Lower leg skin (tissue), 4 donors: ENCODE measurements around the gene CKS1B. TPM values are rescaled to one million over a fixed set of nuclear protein-coding genes. Genes with fewer than 3 reads are reported as not detected.

Experiments used
- DNase-seq, 2 donors: peaks; one replicate each; pipeline ENCODE4 v3.0.0-alpha.2; 2019; ENCODE audit warnings: low spot score in 2 of 2
- H3K4me3 ChIP-seq: fragments of 200-600 bp; sonication (generic); 2 replicates; pipeline ENCODE4 v1.5.1; 2017; ENCODE audit warnings: mild to moderate bottlenecking, low read depth; ENCODE audit not compliant: poor library complexity, severe bottlenecking
- POLR2A ChIP-seq, 2 donors: fragments of 450-650 bp; IDR thresholded peaks; one replicate each; pipeline ENCODE4 v1.6.1; 2016 to 2017; ENCODE audit warnings: antibody characterized with exemption in 2 of 2, mild to moderate bottlenecking in 1 of 2, moderate library complexity in 1 of 2
- WGBS, 2 donors: methylation state at CpG; one replicate each; pipeline ENCODE4 v1.1.5; 2018; 5-methylcytosine and 5-hydroxymethylcytosine counted together
- intact Hi-C: fragments of 100-400 bp; cut with DNase I; formaldehyde crosslinking; loops from one replicate; pipeline ENCODE4 v1.15.0; 2023; ENCODE audit warnings: low total_unique reads
- total RNA-seq, 4 donors: library from RNA; depleted of rRNA; stranded (reverse); fragments of >200 nt; gene quantifications; one replicate each; pipeline ENCODE4 v1.1.0, GENCODE V29; 2016
- TF ChIP-seq, protein P1 (sequence below), 3 donors: fragments of 450-650 bp; IDR thresholded peaks; one replicate each; pipeline ENCODE4 v1.5.1; 2016; ENCODE audit warnings: antibody characterized with exemption in 3 of 3, mild to moderate bottlenecking in 3 of 3, moderate library complexity in 2 of 3

CKS1B gene
- total RNA-seq, 4 donors from 2014 or later = 40.0 to 58.7 (median 45.3) TPM

DNA sequence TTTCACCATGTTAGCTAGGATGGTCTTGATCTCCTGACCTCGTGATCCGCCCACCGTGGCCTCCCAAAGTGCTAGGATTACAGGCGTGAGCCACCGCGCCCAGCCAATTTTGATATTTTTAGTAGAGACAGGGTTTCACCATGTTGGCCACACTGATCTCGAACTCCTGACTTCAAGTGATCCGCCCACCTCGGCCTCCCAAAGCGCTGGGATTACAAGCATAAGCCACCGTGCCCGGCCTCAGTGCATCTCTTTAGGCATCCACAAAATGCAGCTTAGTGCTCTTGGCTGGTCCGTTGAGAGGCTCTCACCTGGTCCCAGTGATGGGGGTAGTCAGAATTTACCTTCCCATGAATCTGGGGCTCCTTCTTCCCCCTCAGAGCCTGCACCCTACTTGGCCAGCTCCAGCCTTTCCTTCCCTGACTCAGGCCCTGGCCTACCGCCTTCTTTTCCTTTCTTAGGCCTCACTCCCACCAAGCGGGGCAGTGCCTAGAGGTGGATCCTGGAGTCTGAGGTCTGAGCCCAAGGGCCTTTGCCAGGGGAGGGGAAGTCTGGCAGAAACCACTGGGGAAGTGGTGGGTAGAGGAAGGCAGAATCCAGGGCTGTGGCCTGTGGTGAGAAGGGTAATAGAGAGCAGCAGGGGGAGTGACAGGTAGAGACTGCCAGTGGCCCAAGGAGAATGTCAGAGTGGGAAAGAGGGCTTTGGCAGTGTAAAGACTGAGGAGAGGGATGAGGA lies 22.7 kb downstream of the CKS1B start:
- 81 to 83% methylated on average over 15 of the region's 15 CpGs for WGBS, 2 donors
- no peak overlapping the region for H3K4me3 ChIP-seq
- peak in 1 of 2 donors; percentile 79 for DNase-seq
- intact Hi-C loops = no loop called here
- TF ChIP-seq, protein P1, sequence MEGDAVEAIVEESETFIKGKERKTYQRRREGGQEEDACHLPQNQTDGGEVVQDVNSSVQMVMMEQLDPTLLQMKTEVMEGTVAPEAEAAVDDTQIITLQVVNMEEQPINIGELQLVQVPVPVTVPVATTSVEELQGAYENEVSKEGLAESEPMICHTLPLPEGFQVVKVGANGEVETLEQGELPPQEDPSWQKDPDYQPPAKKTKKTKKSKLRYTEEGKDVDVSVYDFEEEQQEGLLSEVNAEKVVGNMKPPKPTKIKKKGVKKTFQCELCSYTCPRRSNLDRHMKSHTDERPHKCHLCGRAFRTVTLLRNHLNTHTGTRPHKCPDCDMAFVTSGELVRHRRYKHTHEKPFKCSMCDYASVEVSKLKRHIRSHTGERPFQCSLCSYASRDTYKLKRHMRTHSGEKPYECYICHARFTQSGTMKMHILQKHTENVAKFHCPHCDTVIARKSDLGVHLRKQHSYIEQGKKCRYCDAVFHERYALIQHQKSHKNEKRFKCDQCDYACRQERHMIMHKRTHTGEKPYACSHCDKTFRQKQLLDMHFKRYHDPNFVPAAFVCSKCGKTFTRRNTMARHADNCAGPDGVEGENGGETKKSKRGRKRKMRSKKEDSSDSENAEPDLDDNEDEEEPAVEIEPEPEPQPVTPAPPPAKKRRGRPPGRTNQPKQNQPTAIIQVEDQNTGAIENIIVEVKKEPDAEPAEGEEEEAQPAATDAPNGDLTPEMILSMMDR (IDR thresholded peaks at IDR 0.05) = no peak
- TF ChIP-seq POLR2A (IDR thresholded peaks at IDR 0.05) = no peak

DNA sequence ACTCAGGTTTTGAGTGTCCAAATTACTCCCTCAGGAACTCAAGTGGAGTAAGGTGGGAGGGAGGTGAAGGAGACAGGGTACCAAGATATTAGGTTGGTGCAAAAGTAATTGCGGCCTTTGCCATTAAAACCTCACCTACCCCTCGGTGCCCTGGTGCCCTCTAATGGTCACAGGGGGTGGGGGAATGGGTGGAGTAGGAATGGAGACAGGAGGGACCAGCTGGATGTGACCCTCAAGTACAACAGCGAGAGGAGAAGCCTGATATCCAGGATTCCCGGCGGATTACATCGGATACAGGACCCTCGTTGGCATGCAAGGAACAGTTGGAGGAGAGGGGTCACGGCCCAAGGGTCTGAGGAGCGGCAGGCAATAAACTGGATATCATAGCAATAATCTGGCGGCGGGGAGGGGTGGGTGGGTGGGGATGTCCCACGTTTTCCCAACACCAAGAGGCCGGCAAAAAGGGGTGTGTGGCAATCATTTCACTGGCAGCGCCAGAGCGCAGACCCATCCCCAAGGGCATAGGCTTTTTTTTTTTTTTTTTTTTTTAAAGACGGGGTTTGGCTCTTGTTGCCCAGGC lies 23.8 kb downstream of the CKS1B start:
- WGBS, 2 donors = 69 to 71% methylated on average over 16 of the region's 16 CpGs
- TF ChIP-seq POLR2A (IDR thresholded peaks at IDR 0.05) = no peak
- TF ChIP-seq, protein P1 (IDR thresholded peaks at IDR 0.05) = no peak
- intact Hi-C loops = no loop called here
- peak; percentile 19 to 85 for DNase-seq
- H3K4me3 ChIP-seq = no peak overlapping the region

DNA sequence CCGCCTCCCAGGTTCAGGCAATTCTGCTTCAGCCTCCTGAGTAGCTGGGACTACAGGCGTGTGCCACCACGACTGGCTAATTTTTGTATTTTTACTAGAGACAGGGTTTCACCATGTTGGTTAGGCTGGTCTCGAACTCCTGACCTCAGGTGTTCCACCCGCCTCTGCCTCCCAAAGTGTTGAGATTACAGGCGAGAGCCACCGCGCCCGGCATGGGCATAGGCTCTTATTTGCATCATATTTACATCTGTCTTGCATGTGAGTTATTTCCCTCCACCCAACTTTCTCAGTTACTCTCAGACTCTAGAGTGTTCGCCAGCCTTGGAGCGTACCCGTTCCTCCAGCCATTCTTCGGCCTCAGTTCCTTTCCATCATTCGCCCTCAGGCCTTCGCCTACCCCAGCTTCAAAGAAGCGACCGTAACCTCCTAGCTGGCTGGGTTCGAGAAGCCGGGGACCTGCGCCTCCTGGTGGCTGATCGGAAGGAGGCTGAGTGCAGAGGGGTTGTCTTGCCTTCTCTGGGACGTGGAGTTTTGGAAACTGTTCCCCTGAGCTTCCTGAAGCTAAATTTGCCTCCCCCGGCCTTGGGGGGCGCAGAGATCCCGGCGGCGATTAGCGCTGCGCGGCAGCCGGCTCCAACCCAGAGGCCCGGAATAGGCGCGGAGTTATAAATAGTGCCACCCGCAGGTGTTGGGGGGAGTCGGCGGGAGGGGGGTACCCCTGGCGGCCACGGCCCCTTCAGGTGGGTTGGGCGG lies 24.5 kb downstream of the CKS1B start:
- intact Hi-C loops = no loop called here
- DNase-seq = peak in 1 of 2 donors; percentile 93
- H3K4me3 ChIP-seq = no peak overlapping the region
- TF ChIP-seq POLR2A (IDR thresholded peaks at IDR 0.05) = no peak
- TF ChIP-seq, protein P1 (IDR thresholded peaks at IDR 0.05) = peak in 1 of 3 donors; percentile 53
- WGBS, 2 donors = 12 to 13% methylated on average over 28 to 31 of the region's 40 CpGs

DNA sequence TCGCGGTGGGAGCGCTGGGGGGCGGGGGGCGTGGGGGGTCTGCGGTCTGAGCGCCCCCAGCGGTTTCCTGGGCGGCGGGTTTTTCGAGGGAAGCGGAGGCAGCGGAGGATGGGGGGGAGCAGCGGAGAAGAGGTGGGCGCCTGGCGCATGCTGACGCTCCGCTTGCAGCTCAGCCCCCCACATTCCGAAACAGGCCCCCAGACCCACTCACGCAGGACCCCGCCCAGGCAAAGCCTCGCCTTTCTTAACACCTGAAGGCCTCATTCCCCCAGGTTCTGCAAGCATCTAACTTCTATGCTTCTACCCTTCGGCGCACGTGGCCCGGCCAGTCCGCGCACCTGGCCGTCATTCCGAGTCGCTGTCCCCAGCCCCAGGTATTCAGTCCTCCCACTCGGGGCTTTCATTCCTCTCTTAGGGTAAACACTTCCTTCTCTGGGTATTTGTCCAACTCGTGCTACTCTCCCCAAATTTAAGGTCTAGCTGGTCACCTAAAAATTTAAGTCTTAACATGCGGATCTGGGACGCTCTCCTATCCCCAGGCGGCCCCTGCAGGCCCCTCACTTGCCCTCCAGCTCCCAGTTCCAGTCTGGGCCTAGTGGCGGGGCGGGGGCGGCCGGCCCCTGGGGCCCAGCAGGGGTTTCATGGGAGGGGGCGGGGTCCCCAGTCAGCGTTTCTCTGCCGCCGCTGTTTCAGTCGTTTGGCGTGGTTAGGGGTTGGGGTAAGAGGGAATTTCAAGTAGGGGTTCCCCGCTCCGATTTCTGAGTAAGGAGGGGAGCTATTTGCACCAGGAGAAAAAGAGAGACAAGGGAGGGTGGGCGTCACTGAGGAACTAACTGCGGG lies 25.3 kb downstream of the CKS1B start:
- 1 to 2% methylated on average over 29 to 49 of the region's 50 CpGs for WGBS, 2 donors
- no peak for TF ChIP-seq POLR2A (IDR thresholded peaks at IDR 0.05)
- TF ChIP-seq, protein P1 (IDR thresholded peaks at IDR 0.05) = no peak
- peak overlapping the region; percentile 4 for H3K4me3 ChIP-seq
- intact Hi-C loops = no loop called here
- peak in 1 of 2 donors; percentile 88 for DNase-seq

DNA sequence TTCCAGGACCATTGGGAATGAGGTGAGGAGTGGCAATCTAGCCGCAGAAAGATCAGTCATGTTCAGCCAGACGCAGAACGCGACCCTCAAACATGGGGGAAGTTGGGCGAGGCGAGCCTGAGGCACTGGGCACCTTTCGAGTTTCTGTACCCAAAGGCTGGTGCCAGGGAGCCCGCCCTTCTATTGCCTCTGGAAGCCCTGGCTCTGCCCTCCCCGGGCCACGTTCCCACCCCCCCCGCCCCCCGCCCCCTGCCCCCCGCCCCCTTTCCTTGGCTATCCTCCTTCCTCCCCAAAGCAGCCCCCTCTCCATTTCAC lies 25.9 kb downstream of the CKS1B start:
- 1 to 3% methylated on average over 10 to 13 of the region's 13 CpGs for WGBS, 2 donors
- TF ChIP-seq, protein P1 (IDR thresholded peaks at IDR 0.05) = no peak
- TF ChIP-seq POLR2A (IDR thresholded peaks at IDR 0.05) = no peak
- peak in 1 of 2 donors; percentile 89 for DNase-seq
- H3K4me3 ChIP-seq = peak overlapping the region; percentile 4
- intact Hi-C loops = no loop called here
